Stimulated activated CD8-positive, alpha-beta memory T cell treated with anti-CD3 and anti-CD28 coated beads, Interleukin-12 subunit alpha, Interleukin-12 subunit beta, amount 100 ng/mL, for 4 hours (primary cell): Measurements from ENCODE around the gene SH3BP2.
"Not testable (repeated sequence)": the region's sequence is repeated elsewhere in the genome, so short reads cannot be mapped to it uniquely, and the experiment has no call there.

Source experiments
- DNase-seq: peaks from one replicate; pipeline ENCODE4 v3.0.0-alpha.2; 2020; ENCODE audit warnings: low read depth

Gene SH3BP2

DNA sequence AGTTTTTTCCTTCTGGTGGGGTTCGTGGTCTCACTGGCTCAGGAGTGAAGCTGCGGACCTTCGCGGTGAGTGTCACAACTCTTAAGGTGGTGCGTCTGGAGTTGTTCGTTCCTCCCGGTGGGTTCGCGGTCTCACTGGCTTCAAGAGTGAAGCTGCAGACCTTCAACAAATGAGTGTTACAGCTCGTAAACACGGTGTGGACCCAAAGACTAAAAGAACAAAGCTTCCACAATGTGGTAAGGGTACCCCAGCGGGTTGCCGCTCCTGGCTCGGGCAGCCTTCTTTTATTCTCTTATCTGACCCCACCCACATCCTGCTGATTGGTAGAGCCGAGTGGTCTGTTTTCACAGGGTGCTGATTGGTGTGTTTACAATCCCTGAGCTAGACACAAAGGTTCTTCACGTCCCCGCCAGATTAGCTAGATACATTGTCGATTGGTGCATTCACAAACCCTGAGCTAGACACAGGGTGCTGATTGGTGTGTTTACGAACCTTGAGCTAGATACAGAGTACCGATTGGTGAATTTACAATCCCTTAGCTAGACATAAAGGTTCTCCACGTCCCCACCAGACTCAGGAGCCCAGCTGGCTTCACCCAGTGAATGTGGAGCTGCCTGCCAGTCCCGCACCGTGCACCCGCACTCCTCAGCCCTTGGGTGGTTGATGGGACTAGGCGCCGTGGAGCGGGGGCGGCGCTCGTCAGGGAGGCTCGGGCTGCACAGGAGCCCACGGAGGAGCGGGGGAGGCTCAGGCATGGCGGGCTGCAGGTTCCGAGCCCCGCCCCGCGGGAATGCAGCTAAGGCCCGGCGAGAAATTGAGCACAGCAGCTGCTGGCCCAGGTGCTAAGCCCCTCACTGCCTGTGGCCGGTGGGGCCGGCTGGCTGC is 30.2 kb upstream of the SH3BP2 start:
- not testable (repeated sequence) for DNase-seq

DNA sequence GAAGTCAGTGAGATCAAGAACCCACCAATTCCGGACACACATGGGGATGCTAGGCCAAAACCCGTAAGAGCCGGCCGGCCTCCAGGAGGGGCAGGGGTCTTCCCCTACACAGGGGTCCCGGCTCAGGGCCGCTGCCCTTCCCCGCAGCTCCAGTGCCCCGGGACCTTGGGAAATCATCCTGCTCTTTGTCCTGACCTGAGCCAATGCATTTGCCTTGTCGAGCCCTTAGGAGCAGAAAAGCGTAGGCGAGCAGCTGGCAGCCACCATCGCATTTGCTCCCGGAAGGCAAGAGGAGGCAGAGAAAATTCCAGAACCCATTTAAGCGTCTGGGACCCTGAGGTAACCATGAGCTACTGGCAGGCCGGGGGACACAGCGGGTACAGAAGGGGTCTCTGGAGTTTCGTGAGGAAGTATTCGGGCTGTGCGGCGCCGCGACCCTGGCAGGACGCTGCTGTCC is 29.3 kb upstream of the SH3BP2 start:
- DNase-seq, result no peak

DNA sequence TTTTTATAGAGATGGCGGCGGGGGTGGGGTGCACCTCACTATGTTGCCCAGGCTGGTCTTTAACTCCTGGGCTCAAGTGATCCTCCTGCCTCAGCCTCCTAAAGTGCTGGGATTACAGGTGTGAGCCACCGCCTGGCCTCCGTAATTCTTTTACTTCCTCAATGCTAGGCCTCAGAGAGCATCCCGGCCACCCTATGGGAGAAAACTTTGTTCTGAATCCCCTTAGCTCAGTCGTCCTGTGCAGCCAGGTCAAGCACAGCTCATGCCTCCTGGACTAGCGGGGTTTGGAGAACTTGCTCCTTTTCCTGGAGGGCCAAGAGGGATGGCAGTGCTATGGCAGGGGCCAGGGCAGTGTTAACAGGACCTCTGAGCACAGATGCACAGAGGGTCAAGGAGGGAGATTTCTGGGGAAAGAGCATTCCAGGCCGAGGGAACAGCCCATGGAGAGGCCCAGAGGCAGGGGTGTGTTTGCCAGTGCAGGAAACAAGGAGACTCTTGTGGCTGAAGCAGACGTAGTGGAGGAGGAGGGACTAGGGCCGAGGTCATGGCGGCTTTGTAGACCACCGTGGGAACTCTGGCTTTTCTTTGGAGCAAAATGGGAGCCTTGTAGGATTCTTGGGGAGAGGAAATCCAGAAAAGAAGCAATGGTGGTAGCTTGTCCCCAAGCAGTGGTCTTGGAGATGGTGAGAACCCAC is 26.9 kb upstream of the SH3BP2 start:
- DNase-seq, result no peak

DNA sequence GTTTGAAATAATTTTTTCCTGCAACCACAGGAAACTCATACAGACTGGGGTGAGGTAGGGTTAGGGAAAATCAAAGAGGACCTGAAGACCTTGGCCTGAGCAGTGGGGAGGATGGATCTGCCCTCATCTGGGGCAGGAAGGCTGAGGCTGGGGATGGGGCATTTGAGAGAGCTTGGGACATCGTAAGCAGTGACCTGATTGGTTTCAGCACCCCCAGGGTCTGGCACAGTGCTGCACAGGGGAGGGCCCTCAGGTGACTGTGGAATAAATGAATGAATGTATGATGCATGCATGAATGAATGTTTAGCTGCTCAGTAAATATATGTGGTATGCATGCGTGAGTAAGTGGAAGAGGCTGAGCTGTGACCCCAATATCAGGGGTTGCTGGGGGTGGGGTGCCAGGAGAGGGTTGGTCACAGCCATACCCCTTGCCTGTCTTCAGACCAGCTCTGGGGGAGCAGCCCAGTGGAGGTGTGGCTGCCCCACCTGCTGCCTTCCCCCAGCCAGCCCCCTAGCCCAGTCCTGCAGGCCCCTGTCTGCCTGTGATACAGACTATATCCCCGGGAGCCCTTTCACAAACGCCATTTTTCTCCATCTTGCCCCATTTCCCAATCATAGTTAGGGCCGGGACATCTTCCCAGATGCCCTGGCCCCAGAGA is 25.7 kb upstream of the SH3BP2 start:
- DNase-seq, result no peak

DNA sequence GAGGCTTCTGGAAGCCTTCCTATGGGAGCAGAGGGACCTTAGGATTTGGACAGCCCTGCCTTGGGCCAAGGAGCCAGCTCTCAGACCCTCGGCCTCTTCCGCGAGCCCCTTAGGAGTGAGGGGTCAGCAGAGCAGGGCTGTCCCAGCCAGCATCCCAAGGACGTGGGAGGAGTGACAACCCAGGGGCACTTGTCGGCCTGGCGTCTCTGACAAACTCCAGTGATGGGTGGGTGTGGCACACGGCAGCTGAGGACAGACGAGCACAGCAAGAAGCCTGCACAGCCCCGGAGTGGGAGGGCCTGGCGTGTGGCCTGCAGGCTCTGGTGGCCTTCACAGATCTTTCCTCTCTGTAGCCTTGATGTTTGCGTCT is 25.2 kb upstream of the SH3BP2 start:
- no peak for DNase-seq

DNA sequence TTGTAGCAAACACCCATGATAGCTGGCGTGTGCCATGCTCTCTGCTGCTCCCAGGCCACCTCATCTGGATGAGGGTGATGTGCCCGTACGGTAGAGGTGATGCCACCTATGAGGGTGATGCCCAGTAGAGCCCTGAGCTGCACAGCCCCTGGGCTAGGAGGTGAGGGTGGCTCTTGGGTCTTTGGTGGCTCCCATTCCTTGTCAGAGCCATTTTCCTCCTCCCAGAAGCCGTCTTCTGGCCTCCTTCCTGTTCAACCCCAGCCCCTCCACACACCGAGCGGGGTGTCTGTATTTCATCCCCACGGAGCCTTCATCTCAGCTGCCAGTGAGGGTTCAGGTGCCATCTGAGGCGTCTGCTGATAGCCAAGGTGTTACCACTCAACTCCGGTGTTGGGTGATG is 24.8 kb upstream of the SH3BP2 start:
- DNase-seq, result no peak

DNA sequence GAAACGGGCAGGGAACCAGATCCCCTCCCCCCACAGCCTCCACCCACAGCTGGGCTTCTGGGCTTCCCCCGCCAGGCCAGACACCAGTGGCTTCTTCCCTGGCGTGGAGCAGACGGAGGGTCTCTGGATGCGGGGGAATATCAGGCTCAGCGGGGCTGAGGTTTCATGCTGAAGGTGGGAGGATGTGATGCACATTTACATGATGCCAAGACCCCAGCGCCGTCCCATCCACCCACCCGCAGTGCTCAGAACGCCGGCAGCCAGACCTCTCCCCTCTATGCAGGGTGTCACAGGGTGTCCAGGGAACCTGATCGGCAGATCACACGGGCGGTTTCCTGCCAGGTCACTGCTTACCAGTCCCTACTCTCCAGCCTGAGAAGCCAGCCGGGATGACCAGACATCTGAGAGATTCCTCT is 24.0 kb upstream of the SH3BP2 start:
- DNase-seq, result no peak

DNA sequence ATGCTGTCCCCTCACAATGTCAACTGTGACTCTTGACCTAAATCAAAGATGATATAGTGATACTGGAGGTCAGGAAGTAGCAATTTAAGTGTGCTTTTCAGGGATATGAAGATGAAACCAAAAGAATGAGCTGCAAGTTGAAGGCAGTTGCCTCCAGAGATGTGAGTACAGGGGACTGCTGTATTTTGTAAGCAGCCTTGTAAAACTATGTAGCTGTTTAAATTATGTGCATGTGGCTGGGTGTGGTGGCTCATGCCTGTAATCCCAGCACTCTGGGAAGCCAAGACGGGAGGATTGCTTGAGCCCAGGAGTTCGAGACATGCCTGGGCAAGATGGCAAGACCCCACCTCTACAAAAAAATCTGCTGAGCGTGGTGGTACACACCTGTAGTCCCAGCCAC is 21.6 kb upstream of the SH3BP2 start:
- no peak for DNase-seq

DNA sequence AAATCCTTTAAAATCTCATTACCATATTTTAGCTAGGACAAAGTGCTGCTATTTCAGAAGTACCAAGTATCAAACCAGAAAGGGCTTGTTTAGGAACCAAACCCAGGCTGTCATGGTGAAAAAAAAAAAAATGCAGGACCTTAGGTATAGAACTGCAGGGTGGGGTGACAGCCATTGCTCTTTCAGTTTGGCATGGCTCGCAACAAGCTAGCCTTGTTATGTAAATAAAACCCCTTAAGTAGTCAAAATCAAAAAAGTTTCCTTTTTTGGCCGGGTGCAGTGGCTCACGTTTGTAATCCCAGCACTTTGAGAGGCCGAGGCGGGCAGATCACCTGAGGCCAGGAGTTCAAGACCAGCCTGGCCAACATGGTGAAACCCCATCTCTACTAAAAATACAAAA is 12.2 kb upstream of the SH3BP2 start:
- not testable (repeated sequence) for DNase-seq

DNA sequence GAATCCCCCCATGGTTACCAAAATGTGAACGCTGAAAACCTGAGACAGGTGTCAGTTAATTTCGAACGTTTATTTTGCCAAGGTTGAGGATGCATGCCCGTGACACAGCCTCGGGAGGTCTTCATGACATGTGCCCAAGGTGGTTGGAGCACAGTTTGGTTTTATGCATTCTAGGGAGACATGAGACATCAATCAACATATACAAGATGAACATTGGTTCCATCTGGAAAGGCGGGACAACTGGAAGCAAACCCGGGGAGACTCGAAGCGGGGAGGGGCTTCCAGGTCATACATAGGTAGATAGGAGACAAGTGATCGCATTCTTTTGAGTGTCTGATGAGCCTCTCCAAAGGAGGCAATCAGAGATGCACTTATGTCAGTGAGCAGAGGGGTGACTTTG is 11.0 kb upstream of the SH3BP2 start:
- DNase-seq, result no peak

DNA sequence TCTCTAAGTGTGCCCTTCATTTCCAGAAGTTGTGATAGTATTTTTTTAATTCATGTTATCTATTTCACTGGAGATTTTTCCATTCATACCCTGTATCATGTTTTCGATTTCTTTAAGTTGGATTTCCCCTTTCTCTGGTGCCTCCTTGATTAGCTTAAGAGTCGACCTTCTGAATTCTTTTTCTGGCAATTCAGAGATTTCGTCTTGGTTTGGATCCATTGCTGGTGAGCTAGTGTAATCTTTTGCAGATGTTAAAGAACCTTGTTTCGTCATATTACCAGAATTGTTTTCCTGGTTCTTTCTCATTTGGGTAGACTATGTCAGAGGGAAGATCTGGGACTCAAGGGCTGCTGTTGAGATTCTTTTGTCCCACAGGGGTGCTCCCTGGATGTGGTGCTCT is 9.1 kb upstream of the SH3BP2 start:
- DNase-seq, result no peak

DNA sequence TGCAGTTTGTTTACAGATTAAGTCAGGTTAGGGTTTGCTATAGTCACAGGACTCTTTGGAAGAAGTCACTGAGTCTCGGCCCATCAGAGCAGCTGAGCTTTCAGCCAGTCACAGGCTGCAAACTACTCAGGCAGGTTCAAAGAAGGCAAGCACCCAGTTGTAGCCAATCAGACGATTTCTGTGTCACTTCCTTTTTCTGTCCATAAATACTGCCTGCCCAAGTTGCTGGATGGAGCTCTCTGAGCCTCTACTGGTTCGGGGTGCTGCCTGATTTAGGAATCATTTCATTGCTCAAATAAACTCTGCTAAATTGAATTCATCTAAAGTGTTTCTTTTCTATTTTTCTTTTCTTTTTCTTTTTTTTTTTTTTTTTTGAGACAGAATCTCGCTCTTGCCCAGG is 7.3 kb upstream of the SH3BP2 start:
- DNase-seq, result no peak

DNA sequence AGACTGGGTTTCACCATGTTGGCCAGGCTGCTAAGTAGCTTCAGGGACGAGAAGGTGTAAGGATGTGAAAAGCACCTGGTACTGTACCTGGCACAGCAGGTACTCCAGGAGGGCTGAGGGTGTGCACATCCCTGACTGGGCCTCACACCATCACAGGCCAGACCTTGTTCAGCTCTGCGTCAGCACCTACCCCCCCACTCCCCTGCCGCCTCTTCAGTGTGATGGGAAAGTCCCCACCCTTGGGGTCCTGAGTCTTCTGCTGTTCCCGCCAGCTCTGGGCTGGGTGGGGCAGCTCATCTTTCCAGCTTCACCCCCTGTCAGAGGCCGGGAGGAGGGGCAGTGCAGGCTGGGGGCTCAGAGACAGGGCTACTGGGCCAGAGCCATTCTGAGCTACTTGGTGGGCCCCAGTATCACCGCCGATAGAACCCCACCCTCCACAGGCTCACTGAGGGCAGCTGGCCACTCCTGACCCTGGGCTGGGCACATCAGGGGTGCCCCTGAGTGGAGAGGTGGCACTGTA is 6.7 kb upstream of the SH3BP2 start:
- peak; percentile 73 for DNase-seq

DNA sequence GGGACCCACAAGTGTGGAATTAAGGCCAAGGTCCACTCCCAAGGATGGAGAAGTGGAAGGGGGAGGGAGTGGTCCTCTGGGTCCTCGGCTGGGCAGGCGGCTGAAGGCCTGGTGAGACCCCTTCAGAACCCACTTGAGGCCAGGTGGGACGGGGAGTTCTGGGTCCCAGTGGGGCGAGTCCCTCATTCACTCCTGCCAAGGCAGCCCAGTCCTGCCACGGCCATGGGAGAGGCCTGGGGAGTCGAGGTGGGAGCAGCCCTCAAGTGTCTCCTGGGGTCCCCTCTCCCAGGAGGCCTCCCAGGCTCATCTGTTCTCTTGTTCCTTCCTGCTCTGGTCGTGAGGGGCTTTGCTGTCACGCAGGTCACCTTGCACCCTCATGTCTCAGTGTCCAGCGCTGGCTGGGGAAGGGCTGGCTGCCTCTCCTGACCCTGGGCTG is 6.1 kb upstream of the SH3BP2 start:
- no peak for DNase-seq

DNA sequence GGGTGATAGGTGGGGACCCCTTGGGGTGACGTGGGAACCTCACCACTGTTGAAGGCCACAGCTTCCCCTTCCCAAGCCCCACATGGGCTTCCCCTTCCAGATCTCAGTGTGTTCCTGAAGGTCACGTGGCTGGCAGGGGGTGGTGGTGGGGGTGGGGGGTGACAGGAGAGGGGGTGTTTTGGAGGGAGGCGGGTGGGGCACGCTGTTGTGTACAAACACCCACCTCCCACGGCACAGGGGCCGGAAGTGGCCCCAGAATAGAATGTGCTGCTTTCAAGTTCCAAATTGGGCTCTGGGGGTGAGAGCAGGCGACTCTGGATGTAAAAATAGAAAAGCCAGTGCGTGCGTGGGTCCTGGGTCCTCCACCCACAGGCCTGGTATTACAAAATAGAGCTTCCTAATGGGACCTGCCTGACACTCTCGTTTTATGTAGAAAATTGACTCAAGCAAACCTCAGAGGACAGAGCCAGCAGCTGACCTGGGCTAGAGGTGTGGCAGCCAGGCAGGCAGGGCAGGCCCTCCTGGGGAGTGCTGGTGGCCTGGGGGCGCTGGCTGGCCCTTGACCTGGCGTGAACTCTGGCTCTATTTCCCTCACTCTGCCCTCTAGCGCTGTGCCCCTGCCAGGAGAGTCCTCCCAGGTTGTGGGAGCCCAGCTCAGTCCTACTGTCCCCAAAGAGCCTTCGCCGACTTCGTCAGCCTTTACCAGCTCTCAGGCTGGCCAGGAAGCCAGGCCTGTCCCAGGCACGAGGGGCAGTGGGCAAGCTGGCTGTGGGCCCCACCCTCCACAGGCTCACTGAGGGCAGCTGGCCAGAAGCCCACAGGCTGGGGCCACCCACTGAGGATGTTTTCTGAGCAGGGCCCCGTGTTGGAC is 5.4 kb upstream of the SH3BP2 start:
- DNase-seq, result peak; percentile 63

DNA sequence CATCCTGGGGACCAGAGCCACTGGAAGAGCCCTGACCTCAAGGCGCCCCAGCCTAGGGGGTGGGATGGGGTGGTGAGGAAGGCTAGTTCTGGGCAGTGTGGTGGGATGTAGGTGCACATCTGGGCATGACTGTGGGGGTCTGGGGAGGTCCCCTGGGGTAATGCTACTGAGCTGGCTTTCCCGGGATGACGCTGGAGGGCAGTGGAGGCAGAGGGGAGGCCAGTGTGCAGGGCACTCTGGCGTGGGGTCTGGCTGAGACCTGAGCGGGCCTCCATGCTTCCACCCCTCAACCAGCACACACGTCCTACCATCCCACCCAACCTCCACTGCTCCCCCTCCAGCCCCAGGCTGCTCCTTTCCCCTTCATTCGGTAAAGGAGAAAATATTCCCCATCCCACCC is 4.8 kb upstream of the SH3BP2 start:
- DNase-seq, result no peak

DNA sequence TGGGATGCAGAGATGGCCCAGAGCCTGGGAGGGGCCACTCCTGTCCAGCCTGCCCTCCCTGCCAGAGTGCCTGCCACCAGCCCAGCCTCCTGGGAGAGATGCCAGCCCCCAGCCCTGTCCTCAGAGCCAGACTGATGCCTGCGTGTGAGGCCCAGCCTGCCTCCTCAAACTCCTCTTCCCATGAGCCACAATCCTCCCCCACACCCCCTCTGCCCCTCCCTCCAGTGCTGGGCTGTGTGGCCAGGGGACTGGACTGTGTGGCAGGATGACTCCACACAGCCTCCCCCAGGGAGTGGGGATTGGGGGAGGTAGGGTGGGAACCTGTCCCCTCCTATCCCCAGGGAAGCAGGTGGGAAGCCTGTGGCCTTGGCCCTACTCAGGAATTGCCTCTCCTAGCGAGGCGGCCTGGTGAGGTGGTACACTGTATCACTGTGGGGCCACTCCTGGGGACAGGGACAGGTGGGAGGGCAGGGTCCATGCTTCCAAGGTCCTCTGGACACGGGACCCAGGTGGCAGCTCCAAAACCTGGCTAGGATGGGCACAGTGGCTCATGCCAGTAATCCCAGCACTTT is 4.3 kb upstream of the SH3BP2 start:
- DNase-seq, result no peak

DNA sequence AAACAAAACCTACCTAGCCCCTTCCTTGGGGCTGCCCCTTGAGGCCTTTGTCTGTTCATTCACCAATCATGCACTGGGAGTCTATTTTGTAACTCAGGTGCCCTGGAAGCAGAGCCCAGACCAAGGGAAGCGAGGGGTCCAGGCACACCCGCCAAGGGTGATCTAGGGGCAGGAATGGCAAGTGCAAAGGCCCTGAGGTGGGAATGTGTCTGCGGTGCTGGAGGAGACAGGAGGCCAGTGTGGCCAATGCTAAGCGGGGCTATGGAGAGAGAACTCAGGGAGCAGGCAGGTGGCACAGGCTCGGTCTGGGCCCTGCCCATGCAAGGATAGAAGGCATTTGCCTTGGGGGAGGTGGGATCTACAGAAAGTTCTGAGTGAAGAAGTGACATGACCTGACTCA is 3.5 kb upstream of the SH3BP2 start:
- no peak for DNase-seq

DNA sequence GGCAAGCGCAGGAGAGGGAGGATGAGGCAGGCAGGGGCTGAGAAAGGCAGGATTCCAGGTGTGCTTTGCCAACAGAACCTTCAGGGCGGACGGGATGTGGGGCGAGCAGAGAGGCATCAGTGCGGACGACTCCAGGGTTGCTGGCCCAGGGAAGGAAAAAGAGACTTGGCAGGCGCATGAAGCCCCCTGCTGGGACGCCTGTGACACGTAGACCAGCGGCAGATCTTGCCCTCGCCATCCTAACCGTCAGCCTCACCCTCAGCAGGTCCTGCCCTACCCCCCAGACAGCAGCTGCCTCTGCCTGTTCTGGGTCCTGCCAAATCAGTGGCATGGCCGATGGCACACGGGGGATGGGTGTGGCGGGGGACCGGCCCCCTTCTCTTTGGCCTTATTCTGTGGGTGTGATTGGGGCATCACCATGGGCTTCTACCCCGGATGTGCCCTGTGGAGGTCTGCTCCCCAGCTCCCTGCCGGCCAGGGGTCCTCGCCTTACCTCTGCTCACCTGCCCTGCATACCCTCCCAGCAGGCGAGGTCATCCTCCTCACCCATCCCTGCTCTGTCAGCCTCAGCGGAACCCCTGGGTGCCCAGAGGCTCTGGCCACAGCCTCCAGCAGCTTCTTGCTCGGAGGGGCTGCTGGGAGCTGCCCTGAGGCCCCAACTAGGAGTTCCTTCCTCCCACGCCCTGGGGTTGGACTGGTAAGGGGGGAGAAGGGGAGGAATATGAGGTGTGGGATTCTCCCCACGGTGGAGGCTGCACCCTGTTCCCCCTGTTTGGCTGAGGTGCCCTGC is 2.9 kb upstream of the SH3BP2 start:
- no peak for DNase-seq
